Liver (tissue), 9 donors: Measurements from ENCODE around the gene FSD1. TPM values are rescaled to one million over a fixed set of nuclear protein-coding genes. Genes with fewer than 3 reads are reported as not detected.

Experiments used
- DNase-seq: peaks from one replicate; pipeline ENCODE4 v3.0.0-alpha.2; 2017; ENCODE audit warnings: low spot score
- H3K27ac ChIP-seq, 2 donors: one replicate each; pipeline ENCODE4 v1.7.0; 2013; ENCODE audit warnings: inconsistent platforms in 2 of 2, low read length in 2 of 2, control low read depth in 1 of 2, low read depth in 1 of 2, mild to moderate bottlenecking in 1 of 2
- H3K27me3 ChIP-seq, 4 donors: one replicate each; pipeline versions ENCODE4 v1.6.1 to v1.7.0; 2013; ENCODE audit warnings: low read length in 3 of 4, inconsistent platforms in 1 of 4, mild to moderate bottlenecking in 1 of 4, moderate library complexity in 1 of 4; ENCODE audit not compliant: control insufficient read depth in 4 of 4, insufficient read depth in 4 of 4
- H3K36me3 ChIP-seq, 4 donors: one replicate each; pipeline versions ENCODE4 v1.6.1 to v1.7.0; 2013; ENCODE audit warnings: low read length in 3 of 4, mild to moderate bottlenecking in 3 of 4, low read depth in 1 of 4, moderate library complexity in 1 of 4; ENCODE audit not compliant: control insufficient read depth in 4 of 4, insufficient read depth in 3 of 4
- H3K4me1 ChIP-seq, 4 donors: one replicate each; pipeline versions ENCODE4 v1.6.1 to v1.7.0; 2013; ENCODE audit warnings: low read length in 3 of 4, mild to moderate bottlenecking in 3 of 4, moderate library complexity in 1 of 4; ENCODE audit not compliant: control insufficient read depth in 4 of 4, insufficient read depth in 4 of 4
- H3K4me3 ChIP-seq, 3 donors: one replicate each; pipeline versions ENCODE4 v1.6.1 to v1.7.0; 2013; ENCODE audit warnings: low read length in 3 of 3, control low read depth in 1 of 3, low read depth in 1 of 3, mild to moderate bottlenecking in 1 of 3
- H3K9ac ChIP-seq, 2 donors: one replicate each; pipeline ENCODE4 v1.7.0; 2013; ENCODE audit warnings: low read length in 2 of 2, mild to moderate bottlenecking in 2 of 2, moderate library complexity in 2 of 2, control low read depth in 1 of 2, low read depth in 1 of 2
- H3K9me3 ChIP-seq, 4 donors: one replicate each; pipeline versions ENCODE4 v1.6.1 to v1.7.0; 2013; ENCODE audit warnings: low read length in 3 of 4; ENCODE audit not compliant: control insufficient read depth in 4 of 4
- ATF3 ChIP-seq: IDR thresholded peaks from 2 replicates; pipeline ENCODE4 v1.6.1; 2016; ENCODE audit warnings: antibody characterized with exemption
- CTCF ChIP-seq: fragments of 150-350 bp; IDR thresholded peaks from 2 replicates; pipeline ENCODE4 v1.5.1; 2017; ENCODE audit warnings: improper control_type of control experiment, low read depth, low read length; ENCODE audit not compliant: missing input control
- EGR1 ChIP-seq, 2 donors: IDR thresholded peaks; 2 replicates each; pipeline ENCODE4 v1.6.1; 2016 to 2018; ENCODE audit warnings: antibody characterized with exemption in 2 of 2, low read depth in 2 of 2
- FOXA1 ChIP-seq: IDR thresholded peaks from 2 replicates; pipeline ENCODE4 v1.6.1; 2016; ENCODE audit warnings: antibody characterized with exemption
- FOXA2 ChIP-seq: IDR thresholded peaks from 2 replicates; pipeline ENCODE4 v1.6.1; 2016; ENCODE audit warnings: antibody characterized with exemption
- GABPA ChIP-seq, 2 donors: IDR thresholded peaks in 1 of 2; conservative IDR thresholded peaks in 1 of 2; 2 replicates each; pipeline ENCODE4 v1.6.1; 2016; ENCODE audit warnings: antibody characterized with exemption in 2 of 2, mild to moderate bottlenecking in 1 of 2, moderate library complexity in 1 of 2
- HNF4A ChIP-seq, 2 donors: conservative IDR thresholded peaks; 2 replicates each; pipeline ENCODE4 v1.6.1; 2016; ENCODE audit warnings: antibody characterized with exemption in 2 of 2, mild to moderate bottlenecking in 2 of 2
- HNF4G ChIP-seq: IDR thresholded peaks from 2 replicates; pipeline ENCODE4 v1.6.1; 2016; ENCODE audit warnings: antibody characterized with exemption
- JUND ChIP-seq, 2 donors: IDR thresholded peaks; 2 replicates each; pipeline ENCODE4 v1.6.1; 2016; ENCODE audit warnings: antibody characterized with exemption in 2 of 2
- MAX ChIP-seq: IDR thresholded peaks from 2 replicates; pipeline ENCODE4 v1.6.1; 2016; ENCODE audit warnings: antibody characterized with exemption
- NR2F2 ChIP-seq: IDR thresholded peaks from 2 replicates; pipeline ENCODE4 v1.6.1; 2016; ENCODE audit warnings: antibody characterized with exemption
- RAD21 ChIP-seq, 2 donors: IDR thresholded peaks; 2 replicates each; pipeline ENCODE4 v1.6.1; 2016; ENCODE audit warnings: antibody characterized with exemption in 2 of 2, mild to moderate bottlenecking in 2 of 2
- REST ChIP-seq: IDR thresholded peaks from 2 replicates; pipeline ENCODE4 v1.6.1; 2016; ENCODE audit warnings: antibody characterized with exemption, mild to moderate bottlenecking
- RXRA ChIP-seq, 2 donors: IDR thresholded peaks; 2 replicates each; pipeline ENCODE4 v1.6.1; 2017 to 2018; ENCODE audit warnings: antibody characterized with exemption in 2 of 2, mild to moderate bottlenecking in 1 of 2
- SP1 ChIP-seq: IDR thresholded peaks from 2 replicates; pipeline ENCODE4 v1.6.1; 2018; ENCODE audit warnings: antibody characterized with exemption, mild to moderate bottlenecking
- TAF1 ChIP-seq: conservative IDR thresholded peaks from 2 replicates; pipeline ENCODE4 v1.6.1; 2016; ENCODE audit warnings: antibody characterized with exemption, mild to moderate bottlenecking
- YY1 ChIP-seq: IDR thresholded peaks from 2 replicates; pipeline ENCODE4 v1.6.1; 2016; ENCODE audit warnings: antibody characterized with exemption, mild to moderate bottlenecking
- ZBTB33 ChIP-seq: IDR thresholded peaks from 2 replicates; pipeline ENCODE4 v1.6.1; 2016; ENCODE audit warnings: antibody characterized with exemption
- WGBS: extraction: QIAGEN DNeasy Blood & Tissue Kit; methylation state at CpG from one replicate; pipeline ENCODE4 v1.1.7; 2013; 5-methylcytosine and 5-hydroxymethylcytosine counted together
- polyA plus RNA-seq, 2 donors: library from polyadenylated mRNA; stranded (reverse) in 1 of 2; unstranded in 1 of 2; fragments of 200-250 nt in 1 of 2; fragments of >200 nt in 1 of 2; fragmentation: Nextera tagmentation in 1 of 2; extraction: Ambion mirVana in 1 of 2; gene quantifications; one replicate each; pipeline versions ENCODE4 v1.2.1 to v1.2.3, GENCODE V29; 2013 to 2015
- total RNA-seq, 2 donors: library from RNA; depleted of rRNA; stranded (reverse); fragments of >200 nt; gene quantifications; one replicate each; pipeline ENCODE4 v1.2.3, GENCODE V29; 2014
- donor health status: healthy.
- donor health status: healthy.
- donor health status: healthy.
- donor health status: healthy.
- donor health status: healthy.

Gene FSD1
- total and polyA plus RNA-seq, 4 donors, result 0.05 to 0.92 (median 0.19) TPM; not detected in 1

- DNase-seq, result peak; percentile 77
- peak; percentile 77 to 84 for TF ChIP-seq RAD21 (IDR thresholded peaks at IDR 0.05)
- peak; percentile 79 for TF ChIP-seq CTCF
- TF ChIP-seq HNF4A (conservative IDR thresholded peaks at IDR 0.05), result no peak
- H3K9me3 ChIP-seq, result no peaks in the 10 kb centered on the region
- H3K4me1 ChIP-seq, result peaks cover 4 to 24% (median 15%) of the 10 kb centered on the region in 4 donors
- WGBS, result 26% methylated on average over 21 of the region's 21 CpGs
- H3K4me3 ChIP-seq, result no peak overlapping the region
- H3K36me3 ChIP-seq, result peaks cover 0 to 14% (median 10%) of the 10 kb centered on the region in 4 donors
- H3K27ac ChIP-seq, result peak overlapping the region; percentile 72 to 95
- H3K27me3 ChIP-seq, result no peaks in the 10 kb centered on the region
- H3K9ac ChIP-seq, result no peak overlapping the region
These were observed 37.1 kb upstream of the FSD1 start for GRCh38 chr19:4267101-4267900.

GRCh38 chr19:4267901-4268815, 36.2 kb upstream of the FSD1 start:
- Histone ChIP-seq H3K9ac (peak overlapping the region in 1 of 2 donors; percentile 1), H3K36me3 (peaks cover 0 to 12% (median 6%) of the 10 kb centered on the region in 4 donors), H3K27ac (peak overlapping the region; percentile 88 to 95), H3K4me3 (no peak overlapping the region), H3K27me3 (no peaks in the 10 kb centered on the region), H3K9me3 (no peaks in the 10 kb centered on the region), H3K4me1 (peaks cover 4 to 24% (median 15%) of the 10 kb centered on the region in 4 donors)
- 34% methylated on average over 30 of the region's 30 CpGs for WGBS
- TF ChIP-seq RAD21 (IDR thresholded peaks at IDR 0.05) (peak; percentile 17 to 60), RXRA (IDR thresholded peaks at IDR 0.05) (peak; percentile 96 to 97), NR2F2 (no peak), HNF4A (conservative IDR thresholded peaks at IDR 0.05) (peak; percentile 95), MAX (peak; percentile 98), CTCF (no peak), SP1 (peak; percentile 99), FOXA2 (peak; percentile 82), HNF4G (peak; percentile 89), YY1 (peak; percentile 93), TAF1 (no peak), JUND (IDR thresholded peaks at IDR 0.05) (peak; percentile 43 to 87), EGR1 (IDR thresholded peaks at IDR 0.05; ENCODE audit: low read depth in 2 of 2) (peak in 1 of 2 donors; percentile 80), ZBTB33 (peak; percentile 92), FOXA1 (peak; percentile 86), ATF3 (peak; percentile 82), REST (peak; percentile 83), GABPA (IDR thresholded peaks at IDR 0.05 in 1 of 2, conservative IDR thresholded peaks at IDR 0.05 in 1 of 2) (peak in 1 of 2 donors; percentile 66)
- DNase-seq, result peak; percentile 48
